H1 (cell line): Measurements from ENCODE around the gene ATG16L2.

Source experiments
- EP300 ChIP-seq, 2 experiments: IDR thresholded peaks; 1 replicate in 1 of 2; 2 replicates in 1 of 2; pipeline ENCODE4 v1.6.1; 2011 to 2012; ENCODE audit warnings: low read depth in 2 of 2, low read length in 2 of 2, mild to moderate bottlenecking in 2 of 2, borderline replicate concordance in 1 of 2, inconsistent platforms in 1 of 2, moderate library complexity in 1 of 2
- JUN ChIP-seq: IDR thresholded peaks from 2 replicates; pipeline ENCODE4 v1.6.1; 2011; ENCODE audit warnings: low read depth, mild to moderate bottlenecking, improper control_type of control experiment, low read length
- POLR2AphosphoS5 ChIP-seq: IDR thresholded peaks from 2 replicates; pipeline ENCODE4 v1.6.1; 2011; ENCODE audit warnings: low read depth, low read length
- TF ChIP-seq, protein P1 (sequence below), 3 experiments: IDR thresholded peaks; 1 replicate in 2 of 3; 2 replicates in 1 of 3; pipeline versions ENCODE4 v1.5.1 to v1.6.1; 2011; ENCODE audit warnings: low read length in 3 of 3, mild to moderate bottlenecking in 3 of 3, inconsistent platforms in 2 of 3, low read depth in 1 of 3, moderate library complexity in 1 of 3; ENCODE audit not compliant: insufficient read depth in 1 of 3; ENCODE audit errors: control extremely low read depth in 1 of 3

DNA sequence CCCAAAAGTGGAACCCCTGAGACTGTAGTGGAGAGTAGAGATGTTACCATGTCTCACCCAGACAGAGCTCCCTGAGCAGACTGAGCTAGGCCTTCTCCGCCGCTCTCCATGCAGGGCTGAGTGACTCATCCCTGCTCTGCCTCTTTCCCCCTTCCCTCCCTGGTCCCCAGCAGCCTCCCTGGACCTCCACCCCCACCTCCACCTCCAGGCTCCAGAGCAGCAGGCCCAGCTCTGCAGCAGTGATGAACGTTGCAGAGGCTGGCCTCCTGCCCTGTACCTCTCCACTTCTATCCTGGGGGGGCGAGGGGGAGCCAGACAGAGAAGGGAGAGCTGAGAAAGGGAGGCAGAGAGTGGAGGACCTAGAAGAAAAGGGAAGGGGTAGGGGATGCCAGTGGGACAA lies 42.7 kb upstream of the ATG16L2 start:
- TF ChIP-seq EP300 (IDR thresholded peaks at IDR 0.05; ENCODE audit: borderline replicate concordance in 1 of 2, low read depth in 2 of 2, low read length in 2 of 2) = no peak
- TF ChIP-seq, protein P1, sequence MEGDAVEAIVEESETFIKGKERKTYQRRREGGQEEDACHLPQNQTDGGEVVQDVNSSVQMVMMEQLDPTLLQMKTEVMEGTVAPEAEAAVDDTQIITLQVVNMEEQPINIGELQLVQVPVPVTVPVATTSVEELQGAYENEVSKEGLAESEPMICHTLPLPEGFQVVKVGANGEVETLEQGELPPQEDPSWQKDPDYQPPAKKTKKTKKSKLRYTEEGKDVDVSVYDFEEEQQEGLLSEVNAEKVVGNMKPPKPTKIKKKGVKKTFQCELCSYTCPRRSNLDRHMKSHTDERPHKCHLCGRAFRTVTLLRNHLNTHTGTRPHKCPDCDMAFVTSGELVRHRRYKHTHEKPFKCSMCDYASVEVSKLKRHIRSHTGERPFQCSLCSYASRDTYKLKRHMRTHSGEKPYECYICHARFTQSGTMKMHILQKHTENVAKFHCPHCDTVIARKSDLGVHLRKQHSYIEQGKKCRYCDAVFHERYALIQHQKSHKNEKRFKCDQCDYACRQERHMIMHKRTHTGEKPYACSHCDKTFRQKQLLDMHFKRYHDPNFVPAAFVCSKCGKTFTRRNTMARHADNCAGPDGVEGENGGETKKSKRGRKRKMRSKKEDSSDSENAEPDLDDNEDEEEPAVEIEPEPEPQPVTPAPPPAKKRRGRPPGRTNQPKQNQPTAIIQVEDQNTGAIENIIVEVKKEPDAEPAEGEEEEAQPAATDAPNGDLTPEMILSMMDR (IDR thresholded peaks at IDR 0.05; ENCODE audit: control extremely low read depth in 1 of 3, insufficient read depth in 1 of 3, low read depth in 1 of 3, low read length in 3 of 3) = no peak
- no peak for TF ChIP-seq JUN
- no peak for TF ChIP-seq POLR2AphosphoS5
